H1 (cell line): ENCODE measurements around the gene CTIF. TPM values are rescaled to one million over a fixed set of nuclear protein-coding genes. Genes with fewer than 3 reads are reported as not detected.

ENCODE experiments used
- CTCF ChIA-PET: fragments of 300-600 bp; sonication (Branson Sonifier 250); formaldehyde crosslinking; loops from one replicate; lab custom pipeline; 2021; ENCODE audit not compliant: partially characterized antibody; lab: Charles Lee
- POLR2A ChIA-PET: fragments of 300-600 bp; sonication (Branson Sonifier 250); formaldehyde crosslinking; loops from one replicate; lab custom pipeline; 2021; ENCODE audit warnings: inconsistent platforms; ENCODE audit not compliant: partially characterized antibody; lab: Charles Lee
- DNase-seq, 2 experiments: peaks; one replicate each; pipeline versions ENCODE4 v3.0.0 to v3.0.0-alpha.2; 2010 to 2022; ENCODE audit warnings: low spot score in 2 of 2, low read depth in 1 of 2, mixed read lengths in 1 of 2
- FAIRE-seq: peaks from 2 replicates; lab custom pipeline; 2011; peaks lifted over from hg19 to GRCh38; lab: Jason Lieb, UNC
- H2AFZ ChIP-seq: 2 replicates; pipeline ENCODE4 v1.8.1; 2012; ENCODE audit warnings: low read length, inconsistent platforms
- H2AK5ac ChIP-seq: 2 replicates; pipeline ENCODE4 v1.6.1; 2013; ENCODE audit warnings: low read depth, low read length
- H2BK120ac ChIP-seq: replicated peaks from 2 replicates; pipeline ENCODE3; 2013; ENCODE audit warnings: low read depth, low read length, inconsistent platforms
- H2BK12ac ChIP-seq: 2 replicates; pipeline ENCODE4 v1.6.1; 2013; ENCODE audit warnings: low read depth, low read length
- H2BK15ac ChIP-seq: 2 replicates; pipeline ENCODE4 v1.6.1; 2013; ENCODE audit warnings: low read length
- H2BK20ac ChIP-seq: 2 replicates; pipeline ENCODE4 v1.6.1; 2013; ENCODE audit warnings: low read length
- H2BK5ac ChIP-seq: 2 replicates; pipeline ENCODE4 v1.6.1; 2013; ENCODE audit warnings: low read depth, low read length
- H3K14ac ChIP-seq: 2 replicates; pipeline ENCODE4 v1.6.1; 2013; ENCODE audit warnings: inconsistent platforms; ENCODE audit not compliant: insufficient read length
- H3K18ac ChIP-seq: 2 replicates; pipeline ENCODE4 v1.6.1; 2013; ENCODE audit warnings: low read length; ENCODE audit errors: extremely low read depth
- H3K23ac ChIP-seq: 2 replicates; pipeline ENCODE4 v1.6.1; 2013; ENCODE audit warnings: inconsistent platforms; ENCODE audit not compliant: insufficient read length
- H3K23me2 ChIP-seq: 2 replicates; pipeline ENCODE4 v1.6.1; 2013; ENCODE audit warnings: low read depth, low read length
- H3K27ac ChIP-seq: 2 replicates; pipeline ENCODE4 v1.6.1; 2011; ENCODE audit warnings: low read depth, low read length, inconsistent platforms
- H3K27me3 ChIP-seq, 4 experiments: replicated peaks in 1 of 4; 1 replicate in 1 of 4; 2 replicates in 3 of 4; pipeline versions ENCODE4 v1.6.1 to v1.8.1; 2011 to 2013; ENCODE audit warnings: low read length in 3 of 4, mild to moderate bottlenecking in 3 of 4, inconsistent platforms in 2 of 4, mixed read lengths in 2 of 4, moderate library complexity in 1 of 4; ENCODE audit not compliant: control insufficient read depth in 3 of 4, insufficient read depth in 3 of 4; ENCODE audit errors: extremely low read depth in 1 of 4
- H3K36me3 ChIP-seq, 4 experiments: 2 replicates each; pipeline versions ENCODE4 v1.6.1 to v1.8.1; 2011 to 2013; ENCODE audit warnings: mild to moderate bottlenecking in 4 of 4, low read length in 3 of 4, moderate library complexity in 2 of 4, control low read depth in 1 of 4, inconsistent platforms in 1 of 4; ENCODE audit not compliant: insufficient read depth in 4 of 4, control insufficient read depth in 2 of 4
- H3K4ac ChIP-seq: replicated peaks from 2 replicates; pipeline ENCODE3; 2013; ENCODE audit warnings: low read length, low read depth, mixed read lengths, inconsistent platforms; ENCODE audit not compliant: insufficient read length
- H3K4me1 ChIP-seq, 4 experiments: replicated peaks in 1 of 4; 1 replicate in 1 of 4; 2 replicates in 3 of 4; pipeline versions ENCODE4 v1.6.1 to v1.8.1; 2011 to 2013; ENCODE audit warnings: low read length in 3 of 4, inconsistent platforms in 2 of 4, mixed read lengths in 1 of 4; ENCODE audit not compliant: insufficient read depth in 4 of 4, control insufficient read depth in 3 of 4
- H3K4me2 ChIP-seq, 2 experiments: 2 replicates each; pipeline versions ENCODE4 v1.6.1 to v1.8.1; 2011 to 2013; ENCODE audit warnings: low read depth in 2 of 2, low read length in 2 of 2, control low read depth in 1 of 2, inconsistent platforms in 1 of 2, mild to moderate bottlenecking in 1 of 2; ENCODE audit not compliant: insufficient read depth in 1 of 2
- H3K4me3 ChIP-seq, 4 experiments: fragments of 200-600, 300-600 bp in 1 of 4; sonication (generic), shearing (Covaris generic), sonication (Bioruptor Twin) in 1 of 4; 2 replicates each; pipeline versions ENCODE4 v1.5.1 to v1.8.1; 2011 to 2016; ENCODE audit warnings: low read length in 4 of 4, low read depth in 3 of 4, control low read depth in 2 of 4, inconsistent platforms in 2 of 4, mild to moderate bottlenecking in 2 of 4, mixed read lengths in 1 of 4, moderate library complexity in 1 of 4; ENCODE audit not compliant: insufficient read depth in 2 of 4; ENCODE audit errors: extremely low read depth in 1 of 4
- H3K56ac ChIP-seq: replicated peaks from 2 replicates; pipeline ENCODE3; 2013; ENCODE audit warnings: low read depth, mild to moderate bottlenecking, mixed read lengths, low read length, inconsistent platforms; ENCODE audit not compliant: insufficient read length
- H3K79me1 ChIP-seq: 2 replicates; pipeline ENCODE4 v1.6.1; 2013; ENCODE audit warnings: low read depth, low read length, control low read depth
- H3K79me2 ChIP-seq, 2 experiments: 2 replicates each; pipeline versions ENCODE4 v1.6.1 to v1.8.1; 2012 to 2013; ENCODE audit warnings: low read length in 2 of 2, mild to moderate bottlenecking in 2 of 2, inconsistent platforms in 1 of 2; ENCODE audit not compliant: insufficient read depth in 2 of 2, control insufficient read depth in 1 of 2
- H3K9ac ChIP-seq, 4 experiments: replicated peaks in 1 of 4; 1 replicate in 1 of 4; 2 replicates in 3 of 4; pipeline versions ENCODE4 v1.6.1 to v1.8.1; 2011 to 2013; ENCODE audit warnings: low read depth in 3 of 4, low read length in 3 of 4, control low read depth in 2 of 4, mild to moderate bottlenecking in 2 of 4, moderate library complexity in 2 of 4, inconsistent platforms in 1 of 4; ENCODE audit errors: extremely low read depth in 1 of 4
- H3K9me3 ChIP-seq, 2 experiments: 2 replicates each; pipeline versions ENCODE4 v1.6.1 to v1.8.1; 2012 to 2013; ENCODE audit warnings: mild to moderate bottlenecking in 2 of 2, moderate library complexity in 2 of 2, control low read depth in 1 of 2, inconsistent platforms in 1 of 2, low read depth in 1 of 2, low read length in 1 of 2, mixed read lengths in 1 of 2; ENCODE audit not compliant: insufficient read depth in 2 of 2
- H4K20me1 ChIP-seq, 2 experiments: replicated peaks in 1 of 2; 2 replicates each; pipeline versions ENCODE3 to v1.8.1; 2011 to 2013; ENCODE audit warnings: inconsistent platforms in 2 of 2, low read length in 2 of 2, mild to moderate bottlenecking in 1 of 2; ENCODE audit not compliant: insufficient read depth in 2 of 2, control insufficient read depth in 1 of 2
- H4K5ac ChIP-seq: 2 replicates; pipeline ENCODE4 v1.6.1; 2013; ENCODE audit warnings: low read length, low read depth, mixed read lengths, inconsistent platforms; ENCODE audit not compliant: insufficient read length
- H4K8ac ChIP-seq: 2 replicates; pipeline ENCODE4 v1.8.0; 2013; ENCODE audit warnings: mild to moderate bottlenecking, moderate library complexity, low read length, inconsistent platforms; ENCODE audit not compliant: insufficient read depth; ENCODE audit errors: extremely low read depth
- H4K91ac ChIP-seq: replicated peaks from 2 replicates; pipeline ENCODE3; 2013; ENCODE audit warnings: low read length, mixed read lengths, inconsistent platforms; ENCODE audit not compliant: insufficient read length
- CREB1 ChIP-seq: IDR thresholded peaks from 2 replicates; pipeline ENCODE4 v1.6.1; 2012; ENCODE audit warnings: inconsistent platforms
- E2F6 ChIP-seq: IDR thresholded peaks from 2 replicates; pipeline ENCODE4 v1.6.1; 2012; ENCODE audit warnings: inconsistent platforms
- GTF2F1 ChIP-seq: IDR thresholded peaks from 2 replicates; pipeline ENCODE4 v1.6.1; 2012; ENCODE audit warnings: low read depth, low read length, improper control_type of control experiment, borderline replicate concordance
- JUN ChIP-seq: IDR thresholded peaks from 2 replicates; pipeline ENCODE4 v1.6.1; 2011; ENCODE audit warnings: low read depth, mild to moderate bottlenecking, improper control_type of control experiment, low read length
- MAX ChIP-seq: IDR thresholded peaks from 2 replicates; pipeline ENCODE4 v1.6.1; 2012; ENCODE audit warnings: inconsistent platforms
- PHF8 ChIP-seq: fragments of 200-600 bp; sonication (generic); conservative IDR thresholded peaks from 2 replicates; pipeline ENCODE4 v1.7.1; 2012; ENCODE audit warnings: low read depth, mild to moderate bottlenecking, inconsistent platforms, low read length, moderate library complexity
- RFX5 ChIP-seq: IDR thresholded peaks from 2 replicates; pipeline ENCODE4 v1.6.1; 2011; ENCODE audit warnings: low read depth, low read length, improper control_type of control experiment, borderline replicate concordance
- SP2 ChIP-seq: IDR thresholded peaks from 2 replicates; pipeline ENCODE4 v1.6.1; 2012; ENCODE audit warnings: mild to moderate bottlenecking, low read length, inconsistent platforms
- TEAD4 ChIP-seq: IDR thresholded peaks from 2 replicates; pipeline ENCODE4 v1.6.1; 2012; ENCODE audit warnings: low read depth, low read length, inconsistent platforms, mixed read lengths
- WGBS, 2 experiments: shearing (Covaris generic) in 1 of 2; methylation state at CpG; one replicate each; pipeline versions ENCODE4 v1.1.6 to v1.1.7; 2013 to 2015; ENCODE audit warnings: low lambda C conversion rate in 2 of 2, mixed read lengths in 2 of 2, inconsistent platforms in 1 of 2, low coverage in 1 of 2, missing lambda C conversion rate in 1 of 2; ENCODE audit not compliant: insufficient replicate concordance in 2 of 2, insufficient coverage in 1 of 2, insufficient read length in 1 of 2; ENCODE audit errors: extremely low coverage in 1 of 2, missing lambda C conversion rate in 1 of 2; 5-methylcytosine and 5-hydroxymethylcytosine counted together
- polyA plus RNA-seq, 7 experiments: library from polyadenylated mRNA; depleted of rRNA in 3 of 7; stranded (reverse) in 5 of 7; unstranded in 2 of 7; fragments of >200 nt in 5 of 7; fragments of 200-250 nt in 2 of 7; gene quantifications; 1 replicate in 5 of 7; 2 replicates in 1 of 7; 4 replicates in 1 of 7; pipeline versions ENCODE4 v1.2.1 to v1.2.3, GENCODE V29; 2011 to 2013; ENCODE audit warnings: missing spikeins in 2 of 7, mixed read lengths in 2 of 7
- total RNA-seq: library from RNA; stranded (reverse); fragmentation: NEBNext Ultra II Directional; extraction: Animal tissue kit (Norgen Biotek cat#: 25700); gene quantifications from 2 replicates; pipeline ENCODE4 v1.2.1, GENCODE V29; 2021

The CTIF gene
- total and polyA plus RNA-seq, 2 of the 8 experiments (the other 6 are each of a cell fraction or from before 2014, with no cell fraction given), result 9.0 to 17.8 TPM

GRCh38 chr18:48754993-48755473 lies 216.2 kb downstream of the CTIF start:
- Histone ChIP-seq H2AK5ac (no peak overlapping the region), H2BK12ac (no peak overlapping the region), H4K5ac (no peak overlapping the region), H2BK5ac (0 out of 2 replicates have a peak overlapping the region, but pooled peaks have one; percentile 24), H3K14ac (no peak overlapping the region), H3K4me1 (no peaks in the 10 kb centered on the region), H3K4ac (no peak overlapping the region), H4K8ac (no peak overlapping the region), H3K23me2 (no peaks in the 10 kb centered on the region), H2BK120ac (no peak overlapping the region), H4K20me1 (no peaks in the 10 kb centered on the region), H3K4me3 (no peak overlapping the region), H4K91ac (no peak overlapping the region), H3K18ac (no peak overlapping the region), H2BK15ac (no peak overlapping the region), H2BK20ac (no peak overlapping the region), H3K56ac (no peak overlapping the region), H3K79me1 (no peaks in the 10 kb centered on the region), H3K79me2 (no peaks in the 10 kb centered on the region), H2AFZ (no peak overlapping the region), H3K27ac (no peak overlapping the region), H3K27me3 (no peaks in the 10 kb centered on the region), H3K36me3 (peaks cover 0 to 3% (median 1%) of the 10 kb centered on the region in 4 experiments; a peak in 2 of 8 replicates), H3K23ac (no peak overlapping the region), H3K9me3 (no peaks in the 10 kb centered on the region), H3K4me2 (no peak overlapping the region), H3K9ac (no peak overlapping the region)
- ChIA-PET POLR2A (no interaction called here), CTCF (interaction anchor here (0.9 to 1.8 kb wide), 3 partner anchors 23 to 287 kb away, joined by 3 to 6 read pairs (median 6); no protein-coding TSS in a partner anchor)
- WGBS, 2 experiments, result 79% methylated on average over 6 of the region's 6 CpGs; no CpG with 5 or more reads in 1 of the 2 experiments
- DNase-seq (no peak), FAIRE-seq (no peak)
- TF ChIP-seq E2F6 (no peak), PHF8 (no peak), SP2 (no peak), TEAD4 (no peak), JUN (no peak), RFX5 (no peak), GTF2F1 (no peak), CREB1 (no peak), MAX (no peak)
